DMS 273 (cell line): ENCODE data around the gene ZBTB20.
A peak's percentile ranks its signal among the peaks of the same experiment; 100 is the strongest.
"Not testable (repeated sequence)": the region's sequence is repeated elsewhere in the genome, so short reads cannot be mapped to it uniquely, and the experiment has no call there.

ENCODE experiments used
- DNase-seq: peaks from one replicate; lab custom pipeline; 2025; ENCODE audit not compliant: unreplicated experiment; lab: John Stamatoyannopoulos, UW

Gene ZBTB20

GRCh38 chr3:114686621-114687020 is 460.5 kb downstream of the ZBTB20 start:
- DNase-seq: peak; percentile 10

- no peak for DNase-seq
Measured at GRCh38 chr3:114685161-114685560, 461.9 kb downstream of the ZBTB20 start.

DNA sequence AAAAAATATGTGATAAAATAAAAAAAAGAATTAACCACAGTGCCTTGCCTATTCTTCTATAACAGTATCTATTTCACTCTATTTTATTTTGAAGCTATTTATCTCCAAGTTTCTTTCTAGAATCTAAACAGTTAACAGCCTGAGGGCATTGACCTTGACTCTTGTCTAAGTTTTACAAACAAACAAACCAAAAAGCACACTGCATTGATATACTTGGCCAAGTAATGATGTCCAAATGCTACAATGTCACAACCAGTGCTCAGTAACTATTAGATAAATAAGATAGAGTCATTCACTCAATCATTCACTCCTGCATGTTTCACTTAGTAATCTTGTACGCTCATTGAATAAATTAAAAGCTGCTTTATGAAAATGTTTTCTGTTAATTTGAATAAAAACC is 466.8 kb downstream of the ZBTB20 start:
- DNase-seq: no peak

GRCh38 chr3:114679773-114680172 is 467.3 kb downstream of the ZBTB20 start:
- not testable (repeated sequence) for DNase-seq

DNA sequence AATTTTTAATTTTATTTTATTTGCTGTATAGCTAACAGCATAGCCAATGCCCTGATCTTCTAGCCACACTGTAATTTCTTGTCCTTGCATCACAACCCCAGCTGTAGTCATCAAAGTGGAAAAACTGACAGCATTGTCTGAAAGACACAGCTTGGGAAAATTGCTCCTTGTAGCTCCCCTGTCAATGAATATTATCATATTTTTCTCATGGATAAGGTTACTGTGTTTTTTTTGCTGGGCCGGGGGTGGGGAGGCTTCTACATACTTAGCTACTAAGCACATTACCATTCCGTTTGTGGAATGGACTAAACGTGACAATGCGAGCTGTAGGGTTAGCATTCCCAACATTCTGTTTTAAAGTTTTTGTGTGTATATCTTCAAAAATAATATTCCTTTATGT is 472.0 kb downstream of the ZBTB20 start:
- DNase-seq: peak; percentile 28

DNA sequence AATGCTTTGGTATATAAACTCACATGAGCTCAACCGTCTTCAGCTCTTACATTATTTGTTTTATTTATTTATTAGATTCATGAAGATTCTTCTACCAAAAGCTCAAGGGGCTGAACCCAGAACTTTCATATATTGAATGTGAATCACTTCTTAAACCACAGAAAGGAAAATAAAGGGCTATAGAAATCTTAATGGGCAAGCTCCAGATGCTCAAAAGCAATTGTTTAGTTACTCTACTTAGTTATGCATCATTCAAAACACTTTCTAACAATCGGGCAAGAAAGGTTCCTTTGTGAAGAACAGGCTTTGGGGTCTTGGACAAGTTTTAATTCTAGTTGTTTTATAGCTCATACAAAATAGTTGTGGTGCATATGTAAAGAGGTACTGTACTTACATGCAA is 473.1 kb downstream of the ZBTB20 start:
- DNase-seq: no peak

- no peak for DNase-seq
Measured at GRCh38 chr3:114673481-114673880, 473.6 kb downstream of the ZBTB20 start.

DNA sequence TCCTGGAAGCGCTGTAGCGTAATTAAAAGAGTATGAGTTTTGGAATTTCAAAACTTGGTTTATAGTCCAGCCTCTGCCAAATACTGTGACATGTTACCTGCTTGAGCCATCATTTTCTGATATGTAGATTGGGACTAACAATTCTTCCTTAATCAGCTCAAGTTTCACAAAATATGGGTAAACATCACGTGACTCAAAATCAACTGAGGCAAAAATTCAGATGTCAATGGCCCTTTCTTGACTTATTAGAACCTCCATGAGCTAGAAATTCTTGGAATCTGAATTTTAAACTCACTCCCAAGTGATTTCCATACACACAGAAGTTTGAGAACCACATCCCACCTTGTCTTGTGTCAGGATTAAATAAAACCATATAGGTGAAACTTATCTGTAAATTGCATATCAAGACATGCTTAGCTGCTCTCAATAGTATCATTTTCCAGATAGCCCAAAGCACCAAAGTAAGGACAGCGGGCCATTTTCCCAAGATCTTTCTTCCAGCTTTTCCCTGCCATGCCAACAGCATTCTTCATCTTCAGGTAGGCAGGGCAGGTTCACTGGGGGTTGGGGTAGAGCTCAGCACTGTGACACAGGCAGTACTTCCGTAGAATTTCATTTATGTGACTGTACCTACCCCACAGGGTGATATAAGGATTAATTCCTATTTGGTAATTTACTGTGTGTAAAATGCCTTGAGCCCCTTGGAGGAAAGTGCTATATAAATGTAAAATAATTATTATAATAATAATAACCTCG is 474.2 kb downstream of the ZBTB20 start:
- no peak for DNase-seq

GRCh38 chr3:114671741-114672510 is 475.2 kb downstream of the ZBTB20 start:
- no peak for DNase-seq

DNA sequence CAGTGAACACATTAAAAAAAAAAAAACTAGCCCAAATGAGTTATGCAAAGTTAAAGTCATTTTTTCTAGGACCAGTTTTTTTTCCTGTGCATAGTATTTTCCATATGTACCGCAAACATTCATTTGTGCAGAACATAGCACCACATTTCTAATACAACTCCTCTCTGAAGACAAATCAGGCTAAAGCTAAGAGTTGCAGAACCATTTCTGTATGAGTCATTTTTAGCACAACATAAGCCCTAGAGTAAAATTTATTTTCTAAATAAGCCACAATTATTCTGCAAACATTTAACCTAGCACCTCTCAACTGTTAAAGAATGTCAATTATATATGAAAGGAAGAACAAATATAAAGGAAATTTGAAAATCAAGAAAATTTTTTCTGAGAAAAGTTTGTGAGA is 477.5 kb downstream of the ZBTB20 start:
- no peak for DNase-seq

DNA sequence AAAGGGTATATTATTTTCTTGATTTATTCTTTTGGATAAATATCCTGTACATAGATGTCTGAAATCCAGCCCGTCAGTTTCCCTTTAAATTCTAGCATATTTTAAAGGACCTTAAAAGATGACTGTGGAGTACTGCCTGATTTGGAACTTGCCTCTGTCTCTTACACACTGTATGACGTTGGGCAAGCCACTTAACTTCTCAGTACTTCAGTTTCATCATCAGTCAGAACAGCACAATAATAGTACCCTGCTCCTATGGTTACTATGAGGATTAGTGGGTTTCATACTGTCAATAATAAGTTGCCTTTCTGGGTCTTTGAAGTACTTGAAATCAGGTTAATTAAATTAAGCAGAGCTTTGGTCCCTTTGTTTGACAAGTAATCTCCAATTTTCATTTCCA is 479.0 kb downstream of the ZBTB20 start:
- DNase-seq: no peak

DNA sequence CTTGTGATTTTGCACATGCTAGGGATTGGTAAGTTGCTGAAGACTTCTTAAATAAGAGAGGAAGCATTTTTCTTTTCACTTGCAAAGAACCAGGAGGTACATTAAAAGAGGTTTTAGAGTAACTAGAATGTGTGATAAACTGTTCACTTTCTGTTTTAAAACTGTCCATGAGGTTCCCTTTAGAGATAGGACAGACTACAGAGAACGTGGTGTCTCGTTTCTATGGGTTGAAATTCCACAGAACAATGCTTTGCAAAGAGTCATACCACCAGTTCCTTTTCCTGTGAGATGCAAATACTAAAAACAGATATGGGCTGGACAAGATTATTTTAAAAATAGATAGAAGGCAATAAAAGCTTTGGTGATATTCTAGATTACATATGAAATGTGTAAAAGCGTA is 480.5 kb downstream of the ZBTB20 start:
- no peak for DNase-seq

DNA sequence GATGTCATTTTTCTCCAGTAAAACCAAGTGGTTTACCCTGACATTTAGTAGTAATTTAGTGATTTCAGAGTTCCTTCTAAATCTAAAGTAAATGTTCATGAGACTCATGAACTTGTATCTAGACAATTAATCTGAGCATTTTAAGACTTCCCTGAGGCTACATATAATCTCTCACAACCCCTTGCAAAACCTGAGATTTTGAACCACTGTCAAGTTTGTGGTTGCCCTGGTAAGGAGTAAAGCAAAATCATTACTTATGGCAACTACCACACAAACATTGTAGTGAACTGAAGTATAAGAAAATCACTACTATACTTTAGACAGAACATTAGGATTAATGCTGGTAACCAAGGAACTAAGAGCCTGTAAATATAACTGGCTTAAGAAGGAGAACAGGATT is 483.1 kb downstream of the ZBTB20 start:
- no peak for DNase-seq

GRCh38 chr3:114660808-114661207 is 486.3 kb downstream of the ZBTB20 start:
- peak; percentile 25 for DNase-seq

DNA sequence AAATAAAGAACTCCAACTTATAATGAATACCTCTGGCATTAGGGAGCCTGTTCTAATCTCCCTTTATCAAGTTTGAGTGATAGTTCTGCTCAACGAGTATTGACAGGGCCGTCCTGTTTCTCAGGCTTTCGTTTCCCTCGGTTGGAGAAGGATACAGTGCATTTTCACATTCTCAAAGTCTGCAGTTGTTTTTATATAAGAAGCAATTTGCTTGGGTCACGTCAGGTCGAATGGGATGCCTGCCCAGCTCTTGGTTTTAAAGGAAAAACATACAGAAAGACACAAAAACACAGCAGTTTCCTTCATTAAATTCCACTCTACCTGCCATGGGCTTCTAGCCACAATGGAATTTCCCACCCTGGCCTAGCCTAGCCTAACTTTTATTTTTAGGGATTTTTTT is 487.0 kb downstream of the ZBTB20 start:
- DNase-seq: peak; percentile 64

- peak; percentile 69 for DNase-seq
Measured at GRCh38 chr3:114659109-114660061, 487.7 kb downstream of the ZBTB20 start.

DNA sequence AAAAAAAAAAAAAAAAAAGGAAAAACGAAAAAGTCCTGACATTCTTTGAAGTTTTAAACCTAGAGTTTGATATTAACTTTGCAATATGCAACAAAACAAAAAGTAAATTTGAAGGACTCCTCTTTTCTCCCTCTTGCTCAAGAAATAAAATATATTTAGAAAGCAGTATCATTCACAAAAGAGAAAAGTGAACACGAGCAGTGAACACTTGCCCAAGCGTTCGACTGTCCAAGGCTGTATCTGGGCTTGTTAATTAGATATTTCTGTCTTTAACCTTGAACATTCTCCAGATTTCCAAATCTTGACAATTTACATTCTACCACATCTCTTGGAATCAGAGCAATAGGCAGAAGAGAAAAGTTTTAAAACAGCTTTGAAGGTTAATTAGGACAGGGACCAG is 495.5 kb downstream of the ZBTB20 start:
- peak; percentile 13 for DNase-seq

GRCh38 chr3:114650808-114651207 is 496.3 kb downstream of the ZBTB20 start:
- peak; percentile 69 for DNase-seq

DNA sequence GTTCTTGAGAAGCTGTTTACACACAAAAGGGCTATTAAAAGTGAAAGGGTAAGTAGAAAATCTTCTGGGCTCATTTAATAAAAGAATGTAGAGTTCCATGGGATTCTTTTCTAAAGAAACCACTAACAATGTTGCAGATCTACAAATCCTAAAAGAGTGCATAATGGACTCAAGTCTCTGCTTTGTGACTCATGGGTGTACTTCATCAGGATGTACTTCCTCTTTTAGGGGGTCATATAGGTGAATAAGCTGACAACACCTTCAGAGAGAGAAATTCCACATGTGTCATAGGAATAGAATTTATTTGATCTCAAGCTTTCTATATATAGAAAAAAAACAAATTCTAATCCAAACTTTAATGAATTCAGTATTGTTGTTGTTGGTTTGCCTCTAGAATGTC is 497.8 kb downstream of the ZBTB20 start:
- DNase-seq: no peak

DNA sequence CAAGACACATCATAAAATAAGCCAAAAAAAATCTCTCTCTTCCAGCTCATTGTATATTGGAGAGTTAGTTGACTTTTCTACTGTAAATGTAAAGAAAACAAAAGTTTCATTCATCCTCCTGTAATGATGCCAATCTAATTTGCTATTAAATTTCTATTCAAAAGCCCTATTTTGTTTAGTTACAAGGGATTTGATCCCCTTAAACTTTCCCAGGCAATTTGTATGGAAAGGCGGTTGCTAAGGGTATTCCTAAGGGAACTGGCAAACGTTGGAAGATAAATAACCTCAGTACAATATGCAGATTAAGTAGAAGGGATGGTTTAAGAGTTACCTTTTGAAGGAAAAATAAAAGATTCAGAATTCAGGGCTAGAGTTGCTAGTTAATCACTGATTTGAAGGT is 500.6 kb downstream of the ZBTB20 start:
- DNase-seq: no peak

DNA sequence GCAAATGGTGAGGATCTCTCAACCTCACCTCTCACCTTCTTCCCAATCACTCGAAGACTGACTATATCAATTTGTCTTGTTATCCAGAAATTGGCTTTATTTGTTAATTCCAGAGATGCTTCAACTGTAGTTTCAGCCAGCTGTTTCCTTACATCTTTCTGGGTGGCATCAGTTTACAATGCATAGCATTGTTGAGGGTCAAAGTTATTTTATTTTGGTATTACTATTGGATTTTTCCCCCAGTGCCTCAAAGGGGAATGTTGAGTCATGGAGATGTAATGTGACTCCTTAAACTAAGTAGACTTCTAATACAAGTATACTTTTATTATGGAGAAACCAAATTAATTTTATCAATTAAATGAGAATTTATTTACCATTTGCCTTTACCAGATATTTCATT is 501.7 kb downstream of the ZBTB20 start:
- no peak for DNase-seq
